SK-N-SH treated with all-trans-retinoic acid at 6 μM for 48 hours (cell line): ENCODE results near the gene RAB3A.

ENCODE experiments used
- ATAC-seq: fragments of 200-7000 bp; cut with Tn5 transposase; 3 replicates; pipeline ENCODE4 v1.9.1; 2020; ENCODE audit warnings: mild to moderate bottlenecking, moderate library complexity
- CSDC2 ChIP-seq: fragments of 250-450 bp; sonication (Bioruptor Pico); IDR thresholded peaks from 2 replicates; pipeline ENCODE4 v1.5.0; 2020; ENCODE audit warnings: mild to moderate bottlenecking, moderate library complexity
- ESRRG ChIP-seq: fragments of 250-450 bp; sonication (Bioruptor Pico); IDR thresholded peaks from 2 replicates; pipeline ENCODE4 v1.6.1; 2021; ENCODE audit warnings: mild to moderate bottlenecking
- GLIS3 ChIP-seq: fragments of 250-450 bp; sonication (Bioruptor Pico); IDR thresholded peaks from 2 replicates; pipeline ENCODE4 v1.5.0; 2020; ENCODE audit warnings: mild to moderate bottlenecking, moderate library complexity
- ISL1 ChIP-seq: fragments of 250-450 bp; sonication (Bioruptor Pico); IDR thresholded peaks from 2 replicates; pipeline ENCODE4 v2.1.2; 2022; ENCODE audit warnings: mild to moderate bottlenecking, moderate library complexity
- OSR1 ChIP-seq: fragments of 250-450 bp; sonication (Bioruptor Pico); IDR thresholded peaks from 2 replicates; pipeline ENCODE4 v1.8.0; 2022; ENCODE audit warnings: moderate library complexity, mild to moderate bottlenecking, inconsistent platforms
- PPARA ChIP-seq: fragments of 250-450 bp; sonication (Bioruptor Pico); IDR thresholded peaks from 2 replicates; pipeline ENCODE4 v1.5.0; 2020; ENCODE audit warnings: mild to moderate bottlenecking, borderline replicate concordance
- RARB ChIP-seq: fragments of 250-450 bp; sonication (Bioruptor Pico); IDR thresholded peaks from 2 replicates; pipeline ENCODE4 v1.8.0; 2021; ENCODE audit warnings: mild to moderate bottlenecking, moderate library complexity
- SNAI2 ChIP-seq: fragments of 250-450 bp; sonication (Bioruptor Pico); IDR thresholded peaks from 2 replicates; pipeline ENCODE4 v1.5.0; 2020; ENCODE audit warnings: mild to moderate bottlenecking, moderate library complexity
- TCF4 ChIP-seq: fragments of 250-450 bp; sonication (Bioruptor Pico); IDR thresholded peaks from 2 replicates; pipeline ENCODE4 v1.8.0; 2021; ENCODE audit warnings: mild to moderate bottlenecking, moderate library complexity, borderline replicate concordance
- ZC3H10 ChIP-seq: fragments of 250-450 bp; sonication (Bioruptor Pico); IDR thresholded peaks from 2 replicates; pipeline ENCODE4 v1.5.1; 2021; ENCODE audit warnings: mild to moderate bottlenecking, moderate library complexity
- ZFP3 ChIP-seq: fragments of 250-450 bp; sonication (Bioruptor Pico); IDR thresholded peaks from 2 replicates; pipeline ENCODE4 v1.5.0; 2020; ENCODE audit warnings: mild to moderate bottlenecking, moderate library complexity
- ZFP30 ChIP-seq: fragments of 450-650 bp; formaldehyde crosslinking; IDR thresholded peaks from 2 replicates; pipeline ENCODE4 v1.5.0; 2022; ENCODE audit warnings: mild to moderate bottlenecking, moderate library complexity
- ZNF565 ChIP-seq: fragments of 450-650 bp; formaldehyde crosslinking; conservative IDR thresholded peaks from 2 replicates; pipeline ENCODE4 v1.5.0; 2020; ENCODE audit warnings: low read depth, mild to moderate bottlenecking, moderate library complexity
- ZNF70 ChIP-seq: fragments of 450-650 bp; formaldehyde crosslinking; IDR thresholded peaks from 2 replicates; pipeline ENCODE4 v1.5.0; 2020; ENCODE audit warnings: mild to moderate bottlenecking, moderate library complexity
- ZNF8 ChIP-seq: fragments of 450-650 bp; formaldehyde crosslinking; IDR thresholded peaks from 2 replicates; pipeline ENCODE4 v1.5.0; 2020; ENCODE audit warnings: mild to moderate bottlenecking, moderate library complexity
- TF ChIP-seq, protein P1 (sequence below): fragments of 250-450 bp; sonication (Bioruptor Pico); IDR thresholded peaks from 2 replicates; pipeline ENCODE4 v1.8.0; 2021; ENCODE audit warnings: low read depth, mild to moderate bottlenecking, moderate library complexity, borderline replicate concordance
- TF ChIP-seq, protein P2 (sequence below): fragments of 250-450 bp; sonication (Bioruptor Pico); IDR thresholded peaks from 2 replicates; pipeline ENCODE4 v1.8.0; 2020; ENCODE audit warnings: mild to moderate bottlenecking, moderate library complexity, borderline replicate concordance
- TF ChIP-seq, protein P3 (sequence below): fragments of 250-450 bp; sonication (Bioruptor Pico); IDR thresholded peaks from 2 replicates; pipeline ENCODE4 v1.5.1; 2021; ENCODE audit warnings: mild to moderate bottlenecking, moderate library complexity
- TF ChIP-seq, protein P4 (sequence below): fragments of 250-450 bp; sonication (Bioruptor Pico); IDR thresholded peaks from 2 replicates; pipeline ENCODE4 v1.5.1; 2020; ENCODE audit warnings: low read depth, mild to moderate bottlenecking, moderate library complexity
- TF ChIP-seq, protein P5 (sequence below): fragments of 250-450 bp; sonication (Bioruptor Pico); IDR thresholded peaks from 2 replicates; pipeline ENCODE4 v1.5.0; 2020; ENCODE audit warnings: mild to moderate bottlenecking, moderate library complexity

The RAB3A gene

DNA sequence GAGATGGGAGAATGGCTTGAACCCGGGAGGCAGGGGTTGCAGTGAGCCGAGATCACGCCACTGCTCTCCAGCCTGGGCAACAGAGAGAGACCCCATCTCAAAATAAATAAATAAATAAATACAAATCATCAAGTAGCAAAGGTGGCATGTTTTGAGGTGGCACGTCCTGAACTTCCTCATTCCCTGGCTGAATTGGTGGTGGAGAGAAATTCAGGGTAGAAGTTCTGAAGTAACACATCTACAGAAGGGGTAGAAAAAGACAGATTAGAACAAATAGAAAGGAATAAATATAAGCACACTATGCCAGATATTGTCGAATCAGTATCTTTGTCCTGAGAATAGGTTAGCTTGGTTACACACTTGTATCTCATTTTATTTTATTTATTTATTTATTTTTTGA, 23.9 kb downstream of the RAB3A start:
- TF ChIP-seq, protein P1, sequence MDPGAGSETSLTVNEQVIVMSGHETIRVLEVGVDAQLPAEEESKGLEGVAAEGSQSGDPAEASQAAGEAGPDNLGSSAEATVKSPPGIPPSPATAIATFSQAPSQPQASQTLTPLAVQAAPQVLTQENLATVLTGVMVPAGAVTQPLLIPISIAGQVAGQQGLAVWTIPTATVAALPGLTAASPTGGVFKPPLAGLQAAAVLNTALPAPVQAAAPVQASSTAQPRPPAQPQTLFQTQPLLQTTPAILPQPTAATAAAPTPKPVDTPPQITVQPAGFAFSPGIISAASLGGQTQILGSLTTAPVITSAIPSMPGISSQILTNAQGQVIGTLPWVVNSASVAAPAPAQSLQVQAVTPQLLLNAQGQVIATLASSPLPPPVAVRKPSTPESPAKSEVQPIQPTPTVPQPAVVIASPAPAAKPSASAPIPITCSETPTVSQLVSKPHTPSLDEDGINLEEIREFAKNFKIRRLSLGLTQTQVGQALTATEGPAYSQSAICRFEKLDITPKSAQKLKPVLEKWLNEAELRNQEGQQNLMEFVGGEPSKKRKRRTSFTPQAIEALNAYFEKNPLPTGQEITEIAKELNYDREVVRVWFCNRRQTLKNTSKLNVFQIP (CRISPR knock-in tag) = no peak
- TF ChIP-seq ZC3H10 (CRISPR knock-in tag) (no peak), ZFP3 (no peak), RARB (no peak), OSR1 (no peak), ZNF70 (CRISPR knock-in tag) (no peak), CSDC2 (CRISPR knock-in tag) (no peak), ISL1 (no peak), ZFP30 (no peak), ZNF8 (CRISPR knock-in tag) (no peak), TCF4 (CRISPR knock-in tag) (no peak), ZNF565 (CRISPR knock-in tag) (no peak), PPARA (no peak), ESRRG (CRISPR knock-in tag) (no peak), GLIS3 (no peak), SNAI2 (no peak)
- TF ChIP-seq, protein P2, sequence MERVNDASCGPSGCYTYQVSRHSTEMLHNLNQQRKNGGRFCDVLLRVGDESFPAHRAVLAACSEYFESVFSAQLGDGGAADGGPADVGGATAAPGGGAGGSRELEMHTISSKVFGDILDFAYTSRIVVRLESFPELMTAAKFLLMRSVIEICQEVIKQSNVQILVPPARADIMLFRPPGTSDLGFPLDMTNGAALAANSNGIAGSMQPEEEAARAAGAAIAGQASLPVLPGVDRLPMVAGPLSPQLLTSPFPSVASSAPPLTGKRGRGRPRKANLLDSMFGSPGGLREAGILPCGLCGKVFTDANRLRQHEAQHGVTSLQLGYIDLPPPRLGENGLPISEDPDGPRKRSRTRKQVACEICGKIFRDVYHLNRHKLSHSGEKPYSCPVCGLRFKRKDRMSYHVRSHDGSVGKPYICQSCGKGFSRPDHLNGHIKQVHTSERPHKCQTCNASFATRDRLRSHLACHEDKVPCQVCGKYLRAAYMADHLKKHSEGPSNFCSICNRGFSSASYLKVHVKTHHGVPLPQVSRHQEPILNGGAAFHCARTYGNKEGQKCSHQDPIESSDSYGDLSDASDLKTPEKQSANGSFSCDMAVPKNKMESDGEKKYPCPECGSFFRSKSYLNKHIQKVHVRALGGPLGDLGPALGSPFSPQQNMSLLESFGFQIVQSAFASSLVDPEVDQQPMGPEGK = no peak
- TF ChIP-seq, protein P3, sequence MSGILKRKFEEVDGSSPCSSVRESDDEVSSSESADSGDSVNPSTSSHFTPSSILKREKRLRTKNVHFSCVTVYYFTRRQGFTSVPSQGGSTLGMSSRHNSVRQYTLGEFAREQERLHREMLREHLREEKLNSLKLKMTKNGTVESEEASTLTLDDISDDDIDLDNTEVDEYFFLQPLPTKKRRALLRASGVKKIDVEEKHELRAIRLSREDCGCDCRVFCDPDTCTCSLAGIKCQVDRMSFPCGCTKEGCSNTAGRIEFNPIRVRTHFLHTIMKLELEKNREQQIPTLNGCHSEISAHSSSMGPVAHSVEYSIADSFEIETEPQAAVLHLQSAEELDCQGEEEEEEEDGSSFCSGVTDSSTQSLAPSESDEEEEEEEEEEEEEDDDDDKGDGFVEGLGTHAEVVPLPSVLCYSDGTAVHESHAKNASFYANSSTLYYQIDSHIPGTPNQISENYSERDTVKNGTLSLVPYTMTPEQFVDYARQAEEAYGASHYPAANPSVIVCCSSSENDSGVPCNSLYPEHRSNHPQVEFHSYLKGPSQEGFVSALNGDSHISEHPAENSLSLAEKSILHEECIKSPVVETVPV (CRISPR knock-in tag) = no peak
- TF ChIP-seq, protein P4, sequence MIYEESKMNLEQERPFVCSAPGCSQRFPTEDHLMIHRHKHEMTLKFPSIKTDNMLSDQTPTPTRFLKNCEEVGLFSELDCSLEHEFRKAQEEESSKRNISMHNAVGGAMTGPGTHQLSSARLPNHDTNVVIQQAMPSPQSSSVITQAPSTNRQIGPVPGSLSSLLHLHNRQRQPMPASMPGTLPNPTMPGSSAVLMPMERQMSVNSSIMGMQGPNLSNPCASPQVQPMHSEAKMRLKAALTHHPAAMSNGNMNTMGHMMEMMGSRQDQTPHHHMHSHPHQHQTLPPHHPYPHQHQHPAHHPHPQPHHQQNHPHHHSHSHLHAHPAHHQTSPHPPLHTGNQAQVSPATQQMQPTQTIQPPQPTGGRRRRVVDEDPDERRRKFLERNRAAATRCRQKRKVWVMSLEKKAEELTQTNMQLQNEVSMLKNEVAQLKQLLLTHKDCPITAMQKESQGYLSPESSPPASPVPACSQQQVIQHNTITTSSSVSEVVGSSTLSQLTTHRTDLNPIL (CRISPR knock-in tag) = no peak
- TF ChIP-seq, protein P5, sequence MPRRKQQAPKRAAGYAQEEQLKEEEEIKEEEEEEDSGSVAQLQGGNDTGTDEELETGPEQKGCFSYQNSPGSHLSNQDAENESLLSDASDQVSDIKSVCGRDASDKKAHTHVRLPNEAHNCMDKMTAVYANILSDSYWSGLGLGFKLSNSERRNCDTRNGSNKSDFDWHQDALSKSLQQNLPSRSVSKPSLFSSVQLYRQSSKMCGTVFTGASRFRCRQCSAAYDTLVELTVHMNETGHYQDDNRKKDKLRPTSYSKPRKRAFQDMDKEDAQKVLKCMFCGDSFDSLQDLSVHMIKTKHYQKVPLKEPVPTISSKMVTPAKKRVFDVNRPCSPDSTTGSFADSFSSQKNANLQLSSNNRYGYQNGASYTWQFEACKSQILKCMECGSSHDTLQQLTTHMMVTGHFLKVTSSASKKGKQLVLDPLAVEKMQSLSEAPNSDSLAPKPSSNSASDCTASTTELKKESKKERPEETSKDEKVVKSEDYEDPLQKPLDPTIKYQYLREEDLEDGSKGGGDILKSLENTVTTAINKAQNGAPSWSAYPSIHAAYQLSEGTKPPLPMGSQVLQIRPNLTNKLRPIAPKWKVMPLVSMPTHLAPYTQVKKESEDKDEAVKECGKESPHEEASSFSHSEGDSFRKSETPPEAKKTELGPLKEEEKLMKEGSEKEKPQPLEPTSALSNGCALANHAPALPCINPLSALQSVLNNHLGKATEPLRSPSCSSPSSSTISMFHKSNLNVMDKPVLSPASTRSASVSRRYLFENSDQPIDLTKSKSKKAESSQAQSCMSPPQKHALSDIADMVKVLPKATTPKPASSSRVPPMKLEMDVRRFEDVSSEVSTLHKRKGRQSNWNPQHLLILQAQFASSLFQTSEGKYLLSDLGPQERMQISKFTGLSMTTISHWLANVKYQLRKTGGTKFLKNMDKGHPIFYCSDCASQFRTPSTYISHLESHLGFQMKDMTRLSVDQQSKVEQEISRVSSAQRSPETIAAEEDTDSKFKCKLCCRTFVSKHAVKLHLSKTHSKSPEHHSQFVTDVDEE = no peak
- TF ChIP-seq, all 23 proteins: peak for 0
- ATAC-seq = no peak

DNA sequence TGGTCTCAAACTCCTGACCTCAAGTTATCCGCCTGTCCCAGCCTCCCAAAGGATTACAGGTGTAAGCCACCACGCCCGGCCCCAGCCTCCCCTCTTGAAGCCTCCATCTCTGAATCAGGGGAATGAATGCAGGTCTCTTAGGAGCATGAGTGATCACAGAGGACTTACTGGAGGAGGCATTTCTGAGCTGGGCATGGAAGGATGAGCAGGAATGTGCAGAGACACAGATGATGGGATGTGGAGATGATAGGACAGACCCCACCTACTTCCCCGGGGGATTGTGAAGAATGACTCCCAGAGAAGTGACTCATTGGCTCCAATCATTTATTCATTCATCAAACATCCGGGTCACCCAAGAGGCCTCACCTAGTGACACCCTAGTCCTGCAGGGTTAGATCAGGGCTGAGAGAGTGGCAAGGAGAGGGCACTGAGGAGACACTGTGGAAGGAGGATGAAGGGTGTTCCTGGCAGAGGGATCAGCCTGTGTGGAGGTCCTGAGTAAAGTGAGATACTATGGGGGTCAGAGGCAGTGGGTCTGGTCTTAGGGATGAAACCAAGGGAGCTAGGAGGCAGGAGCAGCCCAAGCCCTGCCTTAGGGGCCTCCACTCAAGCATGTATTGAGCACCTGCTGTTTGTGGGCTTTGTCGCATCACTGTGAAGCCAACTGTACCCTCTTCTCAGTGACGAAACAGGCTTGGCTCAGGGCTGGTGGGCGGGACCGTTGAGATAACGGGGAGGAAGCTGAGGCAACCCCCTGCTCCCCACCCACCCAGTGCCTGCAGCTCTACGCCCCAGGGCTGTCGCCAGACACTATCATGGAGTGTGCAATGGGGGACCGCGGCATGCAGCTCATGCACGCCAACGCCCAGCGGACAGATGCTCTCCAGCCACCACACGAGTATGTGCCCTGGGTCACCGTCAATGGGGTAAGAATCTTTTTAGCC, 27.2 kb downstream of the RAB3A start:
- TF ChIP-seq ZNF70 (CRISPR knock-in tag) (no peak), ZFP3 (0 out of 2 replicates have a peak, but pooled peaks have one; percentile 58)
- TF ChIP-seq, protein P1 (CRISPR knock-in tag) = no peak
- TF ChIP-seq, all 23 proteins: peak for 1
- no peak for ATAC-seq
